Endodermal cell (in vitro differentiated cells): ENCODE results near the gene AK8. TPM values are rescaled to one million over a fixed set of nuclear protein-coding genes. Genes with fewer than 3 reads are reported as not detected.
A peak's percentile ranks its signal among the peaks of the same experiment; 100 is the strongest.

Source experiments
- DNase-seq: peaks from one replicate; pipeline ENCODE4 v3.0.0-alpha.2; 2017
- H3K27ac ChIP-seq: 2 replicates; pipeline ENCODE4 v1.5.1; 2013; ENCODE audit warnings: mild to moderate bottlenecking, low read depth, low read length, moderate library complexity
- H3K27me3 ChIP-seq: 2 replicates; pipeline ENCODE4 v1.6.1; 2013; ENCODE audit warnings: mild to moderate bottlenecking, low read length, moderate library complexity; ENCODE audit not compliant: insufficient read depth, control insufficient read depth, poor library complexity, severe bottlenecking
- H3K36me3 ChIP-seq: 2 replicates; pipeline ENCODE4 v1.7.0; 2013; ENCODE audit warnings: mild to moderate bottlenecking, low read length, moderate library complexity; ENCODE audit not compliant: control insufficient read depth, insufficient read depth
- H3K4me1 ChIP-seq: one replicate; pipeline ENCODE4 v1.7.0; 2013; ENCODE audit warnings: low read length; ENCODE audit not compliant: control insufficient read depth, insufficient read depth
- H3K4me3 ChIP-seq: 2 replicates; pipeline ENCODE4 v1.5.1; 2013; ENCODE audit warnings: mild to moderate bottlenecking, low read length, moderate library complexity
- H3K9ac ChIP-seq: 2 replicates; pipeline ENCODE4 v1.6.1; 2013; ENCODE audit warnings: mild to moderate bottlenecking, low read length, moderate library complexity; ENCODE audit not compliant: poor library complexity, severe bottlenecking; ENCODE audit errors: extremely low read depth
- H3K9me3 ChIP-seq: 2 replicates; pipeline ENCODE4 v1.6.1; 2013; ENCODE audit warnings: mild to moderate bottlenecking, low read length, moderate library complexity; ENCODE audit not compliant: control insufficient read depth
- H3K27ac Mint-ChIP-seq: 2 replicates; pipeline ENCODE4 v1.8.0; 2020; ENCODE audit warnings: mixed read lengths
- H3K27me3 Mint-ChIP-seq: 2 replicates; pipeline ENCODE4 v1.8.0; 2021; ENCODE audit warnings: mild to moderate bottlenecking, mixed read lengths; ENCODE audit not compliant: insufficient read depth
- H3K36me3 Mint-ChIP-seq: 2 replicates; pipeline ENCODE4 v1.8.0; 2020; ENCODE audit warnings: low read depth, mixed read lengths
- H3K4me1 Mint-ChIP-seq: 2 replicates; pipeline ENCODE4 v1.8.0; 2020; ENCODE audit warnings: mixed read lengths
- H3K4me3 Mint-ChIP-seq: 2 replicates; pipeline ENCODE4 v1.8.0; 2020; ENCODE audit warnings: mild to moderate bottlenecking, moderate library complexity, mixed read lengths
- H3K9me3 Mint-ChIP-seq: 2 replicates; pipeline ENCODE4 v1.8.0; 2020; ENCODE audit warnings: mild to moderate bottlenecking, mixed read lengths
- WGBS, 2 experiments: methylation state at CpG; one replicate each; pipeline versions ENCODE4 v1.1.5 to v1.1.7; 2013; ENCODE audit warnings: missing lambda C conversion rate in 2 of 2, mixed read lengths in 1 of 2; ENCODE audit not compliant: insufficient coverage in 1 of 2, insufficient read length in 1 of 2; 5-methylcytosine and 5-hydroxymethylcytosine counted together
- total RNA-seq, 2 donors: library from RNA; stranded (reverse); fragmentation: NEBNext Ultra II Directional in 1 of 2; extraction: Animal tissue kit (Norgen Biotek cat#: 25700) in 1 of 2; gene quantifications; 2 replicates in 1 of 2; 3 replicates in 1 of 2; pipeline ENCODE4 v1.2.1, GENCODE V29; 2021
- TF ChIP-seq, protein P1 (sequence below): fragments of 200-600 bp; sonication (generic); conservative IDR thresholded peaks from 2 replicates; pipeline ENCODE4 v1.5.0; 2021; ENCODE audit warnings: antibody characterized with exemption, mild to moderate bottlenecking

The AK8 gene
- total RNA-seq, 2 donors from 2014 or later = 1.3 to 2.6 TPM

DNA sequence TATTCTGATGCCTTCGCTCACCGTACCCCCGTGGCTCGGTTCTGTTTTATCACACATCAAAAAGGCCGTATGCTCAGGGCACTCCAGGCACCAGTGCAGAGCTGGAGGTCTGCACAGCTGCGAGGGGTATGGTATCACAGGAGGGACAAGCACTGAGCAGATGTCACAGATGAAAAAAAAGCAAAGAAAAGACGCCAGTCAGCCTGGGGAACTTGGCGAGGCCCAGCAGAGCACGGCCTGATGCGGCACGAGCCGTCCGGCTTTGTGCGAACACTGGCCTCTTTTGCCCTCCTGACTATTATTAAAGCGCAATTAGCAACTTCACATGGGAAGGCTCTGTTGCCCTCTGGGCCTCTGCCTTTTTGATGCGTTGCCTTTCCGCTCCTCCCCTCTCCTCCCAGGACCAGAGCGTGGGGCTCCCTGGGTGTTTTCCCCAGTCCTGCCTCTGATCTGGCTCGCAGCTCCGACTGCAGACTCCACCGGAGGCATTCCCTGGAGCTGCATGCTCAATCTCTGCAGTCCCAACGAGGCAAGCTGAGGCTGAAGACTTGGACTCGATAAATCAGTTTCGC is 44.4 kb downstream of the AK8 start:
- Mint-ChIP-seq H3K9me3 (no peaks in the 10 kb centered on the region), H3K4me3 (no peak overlapping the region), H3K27ac (no peak overlapping the region), H3K36me3 (no peaks in the 10 kb centered on the region), H3K27me3 (no peaks in the 10 kb centered on the region), H3K4me1 (no peaks in the 10 kb centered on the region)
- no peaks in the 10 kb centered on the region for H3K27me3 ChIP-seq
- DNase-seq = no peak
- no peak overlapping the region for H3K9ac ChIP-seq
- no peak overlapping the region for H3K4me3 ChIP-seq
- TF ChIP-seq, protein P1, sequence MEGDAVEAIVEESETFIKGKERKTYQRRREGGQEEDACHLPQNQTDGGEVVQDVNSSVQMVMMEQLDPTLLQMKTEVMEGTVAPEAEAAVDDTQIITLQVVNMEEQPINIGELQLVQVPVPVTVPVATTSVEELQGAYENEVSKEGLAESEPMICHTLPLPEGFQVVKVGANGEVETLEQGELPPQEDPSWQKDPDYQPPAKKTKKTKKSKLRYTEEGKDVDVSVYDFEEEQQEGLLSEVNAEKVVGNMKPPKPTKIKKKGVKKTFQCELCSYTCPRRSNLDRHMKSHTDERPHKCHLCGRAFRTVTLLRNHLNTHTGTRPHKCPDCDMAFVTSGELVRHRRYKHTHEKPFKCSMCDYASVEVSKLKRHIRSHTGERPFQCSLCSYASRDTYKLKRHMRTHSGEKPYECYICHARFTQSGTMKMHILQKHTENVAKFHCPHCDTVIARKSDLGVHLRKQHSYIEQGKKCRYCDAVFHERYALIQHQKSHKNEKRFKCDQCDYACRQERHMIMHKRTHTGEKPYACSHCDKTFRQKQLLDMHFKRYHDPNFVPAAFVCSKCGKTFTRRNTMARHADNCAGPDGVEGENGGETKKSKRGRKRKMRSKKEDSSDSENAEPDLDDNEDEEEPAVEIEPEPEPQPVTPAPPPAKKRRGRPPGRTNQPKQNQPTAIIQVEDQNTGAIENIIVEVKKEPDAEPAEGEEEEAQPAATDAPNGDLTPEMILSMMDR = no peak
- 66 to 87% methylated on average over 23 to 24 of the region's 24 CpGs for WGBS, 2 experiments
- H3K9me3 ChIP-seq = no peaks in the 10 kb centered on the region
- H3K36me3 ChIP-seq = no peaks in the 10 kb centered on the region
- peak overlapping the region; percentile 84 for H3K27ac ChIP-seq
- H3K4me1 ChIP-seq = no peaks in the 10 kb centered on the region

DNA sequence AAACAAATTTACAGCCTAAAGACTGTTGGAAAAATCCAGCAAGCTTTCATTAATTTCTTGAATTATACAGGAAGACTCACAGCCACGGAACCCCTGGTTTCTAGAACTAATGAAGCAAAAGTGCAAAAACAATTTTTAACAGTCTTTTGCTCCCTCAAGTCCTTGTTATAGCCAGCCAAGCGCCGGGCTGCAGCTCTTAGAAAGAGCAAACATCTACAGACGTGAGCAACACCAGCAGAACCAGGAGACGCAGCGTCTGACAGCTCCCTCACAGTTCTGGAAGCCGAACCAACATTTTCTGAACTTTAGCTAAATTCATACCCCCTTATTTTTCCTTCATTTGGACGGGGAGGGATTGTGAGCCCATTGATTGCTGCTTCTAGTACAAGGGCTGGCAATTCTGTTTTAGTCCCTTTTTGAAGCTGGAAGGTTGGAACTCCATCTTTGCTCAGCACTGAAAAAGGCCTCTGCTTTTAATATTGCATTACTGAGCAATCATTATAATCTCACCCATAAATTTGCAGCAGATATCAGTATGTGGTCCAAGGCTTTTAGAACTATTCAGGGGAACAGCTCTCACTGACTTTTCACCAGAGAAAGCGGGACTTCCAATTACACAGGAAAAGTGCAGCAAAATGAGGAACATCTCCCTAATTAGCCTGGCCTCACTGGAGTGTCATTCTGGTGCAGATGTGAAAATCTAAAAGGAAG is 45.8 kb downstream of the AK8 start:
- DNase-seq = no peak
- Mint-ChIP-seq H3K4me1 (no peaks in the 10 kb centered on the region), H3K27ac (no peak overlapping the region), H3K27me3 (no peaks in the 10 kb centered on the region), H3K4me3 (no peak overlapping the region), H3K36me3 (no peaks in the 10 kb centered on the region), H3K9me3 (no peaks in the 10 kb centered on the region)
- WGBS, 2 experiments = 80 to 88% methylated on average over 4 to 9 of the region's 9 CpGs
- H3K27ac ChIP-seq = no peak overlapping the region
- no peaks in the 10 kb centered on the region for H3K36me3 ChIP-seq
- H3K4me1 ChIP-seq = no peaks in the 10 kb centered on the region
- no peaks in the 10 kb centered on the region for H3K9me3 ChIP-seq
- no peaks in the 10 kb centered on the region for H3K27me3 ChIP-seq
- no peak overlapping the region for H3K9ac ChIP-seq
- H3K4me3 ChIP-seq = no peak overlapping the region
- TF ChIP-seq, protein P1 = no peak

DNA sequence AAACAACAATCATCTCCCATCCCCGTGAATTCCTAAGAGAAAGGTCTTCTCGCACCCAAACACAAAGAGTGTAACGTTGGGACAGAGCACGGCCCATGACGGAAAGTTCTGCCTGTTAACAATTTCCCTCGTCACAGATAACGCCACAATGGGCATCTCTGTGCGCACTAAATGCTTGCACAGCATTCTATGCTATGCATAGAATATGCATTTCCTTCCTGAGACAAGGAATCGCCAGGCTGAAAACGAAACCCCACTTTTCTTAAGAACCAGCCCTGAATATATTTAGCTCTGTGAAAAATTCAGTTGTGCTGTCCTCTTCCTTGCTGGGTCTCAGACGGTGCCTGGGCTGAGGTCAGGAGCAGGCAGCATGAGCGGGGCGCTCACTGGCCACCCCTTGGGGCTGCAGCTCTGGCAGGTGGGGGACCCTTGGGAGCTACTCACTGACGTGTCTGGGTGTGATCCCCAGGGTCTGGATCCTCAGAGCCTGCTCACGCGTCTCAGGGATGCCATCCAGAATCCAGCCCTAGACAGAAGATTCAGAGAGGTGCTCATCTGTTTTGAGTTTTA is 49.8 kb downstream of the AK8 start:
- no peak for DNase-seq
- Histone ChIP-seq H3K27ac (no peak overlapping the region), H3K36me3 (no peaks in the 10 kb centered on the region), H3K9me3 (no peaks in the 10 kb centered on the region), H3K9ac (no peak overlapping the region), H3K27me3 (no peaks in the 10 kb centered on the region), H3K4me1 (no peaks in the 10 kb centered on the region), H3K4me3 (no peak overlapping the region)
- 91 to 95% methylated on average over 12 to 16 of the region's 16 CpGs for WGBS, 2 experiments
- Mint-ChIP-seq H3K4me1 (no peaks in the 10 kb centered on the region), H3K4me3 (no peak overlapping the region), H3K27me3 (peaks cover 1% of the 10 kb centered on the region), H3K27ac (no peak overlapping the region), H3K36me3 (no peaks in the 10 kb centered on the region), H3K9me3 (no peaks in the 10 kb centered on the region)
- TF ChIP-seq, protein P1 = no peak
